NCI-H2227 treated with DMSO at 0.1 percent for 48 hours (cell line): ENCODE measurements around the gene PDIA5.
A peak's percentile ranks its signal among the peaks of the same experiment; 100 is the strongest.
"Not testable (repeated sequence)": the region's sequence is repeated elsewhere in the genome, so short reads cannot be mapped to it uniquely, and the experiment has no call there.

ENCODE experiments used
- DNase-seq: peaks from one replicate; lab custom pipeline; 2025; lab: John Stamatoyannopoulos, UW

The PDIA5 gene

GRCh38 chr3:123150449-123151215 is 83.8 kb downstream of the PDIA5 start:
- DNase-seq = peak; percentile 12

- no peak for DNase-seq
Measured at GRCh38 chr3:123151251-123151705, 84.5 kb downstream of the PDIA5 start.

GRCh38 chr3:123151853-123152420 is 85.1 kb downstream of the PDIA5 start:
- not testable (repeated sequence) for DNase-seq

- peak; percentile 18 for DNase-seq
Measured at GRCh38 chr3:123152687-123153086, 85.9 kb downstream of the PDIA5 start.

GRCh38 chr3:123153125-123154019 is 86.5 kb downstream of the PDIA5 start:
- DNase-seq = no peak

- DNase-seq = no peak
Measured at GRCh38 chr3:123154020-123154985, 87.5 kb downstream of the PDIA5 start.

GRCh38 chr3:123155471-123156011 is 88.7 kb downstream of the PDIA5 start:
- DNase-seq = no peak

- DNase-seq = no peak
Measured at GRCh38 chr3:123156276-123156995, 89.6 kb downstream of the PDIA5 start.

GRCh38 chr3:123157209-123157597 is 90.4 kb downstream of the PDIA5 start:
- no peak for DNase-seq

- no peak for DNase-seq
Measured at GRCh38 chr3:123157598-123158287, 90.9 kb downstream of the PDIA5 start.

GRCh38 chr3:123158330-123158729 is 91.5 kb downstream of the PDIA5 start:
- no peak for DNase-seq

- no peak for DNase-seq
Measured at GRCh38 chr3:123158899-123159390, 92.1 kb downstream of the PDIA5 start.

GRCh38 chr3:123159926-123160635 is 93.3 kb downstream of the PDIA5 start:
- no peak for DNase-seq

GRCh38 chr3:123161167-123161566 is 94.3 kb downstream of the PDIA5 start:
- no peak for DNase-seq

GRCh38 chr3:123163141-123163540 is 96.3 kb downstream of the PDIA5 start:
- DNase-seq = no peak

- DNase-seq = no peak
Measured at GRCh38 chr3:123165163-123165562, 98.3 kb downstream of the PDIA5 start.

- no peak for DNase-seq
Measured at GRCh38 chr3:123167686-123168085, 100.9 kb downstream of the PDIA5 start.

- DNase-seq = no peak
Measured at GRCh38 chr3:123168122-123168521, 101.3 kb downstream of the PDIA5 start.

- no peak for DNase-seq
Measured at GRCh38 chr3:123168605-123169004, 101.8 kb downstream of the PDIA5 start.
